Measurements from ENCODE around the gene RIMBP3C. TPM values are rescaled to one million over a fixed set of nuclear protein-coding genes. Genes with fewer than 3 reads are reported as not detected.
A peak's percentile ranks its signal among the peaks of the same experiment; 100 is the strongest.
"Not testable (repeated sequence)": the region's sequence is repeated elsewhere in the genome, so short reads cannot be mapped to it uniquely, and the experiment has no call there.

Gene RIMBP3C
- total RNA-seq, 4 donors from 2014 or later = 0.13 to 0.59 (median 0.45) TPM; not detected in 1

DNA sequence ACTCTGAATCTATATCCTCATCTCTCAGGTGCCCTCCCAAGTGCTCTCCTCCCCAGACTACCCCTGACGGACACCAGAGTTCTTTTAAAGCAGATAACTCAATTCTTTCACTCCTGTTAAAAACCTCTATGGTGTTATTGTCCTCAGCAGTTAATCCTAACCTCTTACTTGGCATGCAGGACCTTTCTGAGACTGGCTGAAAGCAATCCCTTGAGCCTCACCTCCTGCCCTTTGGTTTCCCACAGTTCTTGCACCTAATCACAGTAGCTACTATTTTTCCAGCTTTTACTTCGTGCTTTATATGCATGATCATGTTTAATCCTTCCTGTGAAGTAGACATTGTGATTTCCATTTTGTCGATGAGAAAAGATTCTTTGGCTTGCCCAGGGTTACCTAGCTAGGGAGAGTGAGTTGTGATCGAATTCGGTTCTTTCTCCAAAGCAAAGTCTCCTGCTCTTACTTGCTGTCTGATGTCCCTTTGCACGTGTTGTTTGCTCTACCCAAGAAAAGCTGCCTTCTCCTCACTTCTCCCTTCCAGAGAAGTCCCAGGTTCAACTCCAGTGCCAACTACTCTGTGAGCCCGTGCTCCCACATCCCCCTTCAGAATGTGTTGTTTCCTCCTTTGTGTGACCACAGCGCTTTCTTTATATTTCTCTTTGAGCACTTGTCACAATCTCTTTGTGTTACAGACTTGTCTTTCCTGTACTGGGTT is 18.4 kb upstream of the RIMBP3C start:
- Histone ChIP-seq H3K27ac (no peak overlapping the region), H3K36me3 (no peaks in the 10 kb centered on the region), H3K4me1 (peaks cover 25 to 42% of the 10 kb centered on the region in 2 donors), H3K27me3 (no peaks in the 10 kb centered on the region), H3K4me3 (replicated peaks in 1 of 3) (no peak overlapping the region), H3K9me3 (no peaks in the 10 kb centered on the region)
- no peak for DNase-seq
- WGBS, 2 donors = 71 to 74% methylated on average over 8 of the region's 8 CpGs
- no peak for TF ChIP-seq CTCF (IDR thresholded peaks at IDR 0.05)
- no peak for TF ChIP-seq POLR2A (IDR thresholded peaks at IDR 0.05)
- intact Hi-C loops (cut with DNase I) = no loop called here

GRCh38 chr22:21569076-21569427 is 17.8 kb upstream of the RIMBP3C start:
- H3K27ac ChIP-seq = peak overlapping the region in 1 of 3 donors; percentile 40
- H3K27me3 ChIP-seq; H3K9me3 ChIP-seq; intact Hi-C loops (cut with DNase I); H3K36me3 ChIP-seq; DNase-seq: not testable (repeated sequence)
- peak overlapping the region in 1 of 3 donors; percentile 67 for H3K4me3 ChIP-seq (replicated peaks in 1 of 3)
- WGBS, 2 donors = 42 to 56% methylated on average over 7 to 12 of the region's 12 CpGs
- H3K4me1 ChIP-seq = peaks cover 22 to 37% of the 10 kb centered on the region in 2 donors

DNA sequence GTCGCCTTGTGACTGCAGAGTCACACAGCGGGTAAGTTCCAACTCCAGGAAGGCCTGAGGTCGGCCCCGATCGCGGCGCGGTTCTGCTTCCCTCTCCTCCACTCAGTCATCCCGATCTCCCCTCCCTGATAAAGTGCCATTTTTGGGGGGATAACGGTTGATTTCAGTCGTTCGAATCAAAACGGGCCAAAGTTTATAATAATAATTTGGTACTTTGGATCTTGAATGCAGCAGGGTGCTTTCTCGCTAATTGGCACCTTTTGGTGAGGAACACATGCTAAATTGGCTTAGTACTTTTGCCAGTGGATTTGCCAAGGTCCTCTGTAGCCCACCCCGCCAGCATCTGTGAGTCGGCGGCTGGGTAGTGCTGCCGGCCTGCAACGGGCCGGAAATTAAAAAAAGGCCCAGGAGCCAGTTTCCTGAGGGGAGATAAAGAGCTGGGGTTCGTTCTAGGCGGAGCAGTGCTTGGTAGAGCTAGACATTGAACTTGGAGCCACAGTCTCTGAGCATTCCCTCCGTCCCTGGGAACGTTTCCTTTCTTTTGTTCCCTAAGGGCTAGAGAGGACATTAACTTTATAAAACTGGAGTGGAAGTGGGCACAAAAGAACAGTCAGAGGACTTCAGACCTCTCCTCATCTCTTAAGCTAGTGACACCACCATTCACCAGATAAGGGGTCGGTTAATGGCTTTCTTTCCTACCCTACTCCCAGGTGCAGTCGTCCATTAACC is 17.2 kb upstream of the RIMBP3C start:
- no peak for DNase-seq

DNA sequence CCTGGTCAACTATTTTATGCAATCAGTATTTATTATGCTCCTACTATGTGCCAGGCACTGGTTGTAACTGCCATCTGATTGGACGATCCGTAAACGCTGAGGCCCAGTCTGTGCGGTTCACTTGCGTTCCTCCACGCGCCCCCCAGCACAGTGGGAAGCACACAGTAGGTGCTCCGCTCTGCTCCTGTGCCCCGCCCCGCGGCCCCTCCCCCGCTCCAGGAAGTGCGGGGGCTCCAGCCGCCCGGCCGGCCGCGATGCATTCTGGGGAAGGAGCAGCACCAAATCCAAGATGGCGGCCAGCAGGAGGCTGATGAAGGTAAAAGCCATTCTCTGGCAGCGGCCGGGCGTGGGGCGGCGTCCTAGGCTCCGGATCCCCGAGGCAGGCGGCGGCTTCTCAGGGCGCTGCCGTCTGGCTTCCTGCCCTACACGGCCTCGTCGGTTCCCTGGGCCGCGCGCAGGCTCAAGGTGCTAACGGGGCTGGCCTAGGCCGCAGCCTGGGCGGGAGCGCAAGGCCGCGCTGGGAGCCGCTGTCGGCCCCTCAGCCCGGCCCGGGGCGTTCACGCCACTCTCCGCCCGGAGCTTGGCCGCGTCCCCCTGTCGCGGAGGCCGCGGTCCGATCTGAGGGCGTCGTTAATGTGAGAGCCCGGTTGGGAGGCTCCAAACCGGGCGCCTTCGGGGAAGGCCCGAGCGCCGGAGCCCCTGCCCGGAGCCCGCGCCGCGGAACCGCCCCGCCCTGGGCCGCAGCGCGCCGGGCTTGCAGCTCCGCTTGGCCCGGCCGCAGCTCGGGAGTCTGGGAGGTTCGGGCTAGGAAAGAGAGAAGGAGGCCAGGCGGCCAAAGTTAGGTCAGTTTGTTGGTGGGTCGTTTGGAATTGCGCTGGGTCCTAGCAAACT is 16.4 kb upstream of the RIMBP3C start, which contains the start of gene UBE2L3:
Gene UBE2L3 (plus strand): TSS at position 259 of the 891 bp plus-strand sequence. CDS start 31 bp downstream, at position 290.
- 0 to 1% methylated on average over 10 to 43 of the region's 85 CpGs for WGBS, 2 donors
- Histone ChIP-seq H3K4me3 (replicated peaks in 1 of 3) (peak within 1 kb of the TSS; percentile 42 to 98 (median 67)), H3K9me3 (no peaks in the 10 kb centered on the region), H3K27me3 (no peaks in the 10 kb centered on the region), H3K36me3 (no peaks in the 10 kb centered on the region), H3K4me1 (peaks cover 15 to 23% of the 10 kb centered on the region in 2 donors), H3K27ac (peak within 1 kb of the TSS; percentile 88 to 89 (median 89))
- peak in 1 of 2 donors; percentile 69 for TF ChIP-seq POLR2A (IDR thresholded peaks at IDR 0.05)
- TF ChIP-seq CTCF (IDR thresholded peaks at IDR 0.05) = no peak
- intact Hi-C loops (cut with DNase I) = no loop called here
- DNase-seq = peak; percentile 75 to 81

More for the DNA sequence above, 17.2 kb upstream of the RIMBP3C start:
- H3K36me3 ChIP-seq = no peaks in the 10 kb centered on the region
- whole genome bisulfite sequencing, 2 donors = 2% methylated on average over 22 to 26 of the region's 26 CpGs
- peaks cover 17 to 31% of the 10 kb centered on the region in 2 donors for H3K4me1 ChIP-seq
- no peaks in the 10 kb centered on the region for H3K9me3 ChIP-seq
- TF ChIP-seq POLR2A (IDR thresholded peaks at IDR 0.05) = no peak
- TF ChIP-seq CTCF (IDR thresholded peaks at IDR 0.05) = no peak
- intact Hi-C loops (cut with DNase I) = no loop called here
- no peaks in the 10 kb centered on the region for H3K27me3 ChIP-seq
- peak overlapping the region; percentile 42 to 98 (median 67) for H3K4me3 ChIP-seq (replicated peaks in 1 of 3)
- peak overlapping the region; percentile 88 to 89 (median 89) for H3K27ac ChIP-seq

GRCh38 chr22:21564411-21564810 is 13.2 kb upstream of the RIMBP3C start:
- DNase-seq = no peak
- whole genome bisulfite sequencing, 2 donors = 68 to 77% methylated on average over 6 of the region's 6 CpGs
- H3K36me3 ChIP-seq = no peaks in the 10 kb centered on the region
- H3K27me3 ChIP-seq = no peaks in the 10 kb centered on the region
- H3K27ac ChIP-seq = no peak overlapping the region
- no peak overlapping the region for H3K4me3 ChIP-seq (replicated peaks in 1 of 3)
- TF ChIP-seq CTCF (IDR thresholded peaks at IDR 0.05) (no peak), POLR2A (IDR thresholded peaks at IDR 0.05) (no peak)
- intact Hi-C loops (cut with DNase I) = no loop called here
- peaks cover 8% of the 10 kb centered on the region in 2 donors for H3K4me1 ChIP-seq
- H3K9me3 ChIP-seq = no peaks in the 10 kb centered on the region
